SU-DHL-6 (cell line): Measurements from ENCODE around the gene GPC1.

Experiments used
- H2AFZ ChIP-seq: fragments of 200-600 bp; sonication (generic); 2 replicates; pipeline ENCODE4 v1.6.1; 2014; ENCODE audit warnings: low read depth, mild to moderate bottlenecking, moderate library complexity, mixed read lengths, antibody characterized with exemption, low read length; ENCODE audit not compliant: severe bottlenecking
- H3F3A ChIP-seq: fragments of 200-600 bp; shearing (Covaris generic); 2 replicates; pipeline ENCODE4 v1.6.0; 2016; ENCODE audit warnings: antibody characterized with exemption, mild to moderate bottlenecking; ENCODE audit not compliant: insufficient read depth
- H3K27ac ChIP-seq: fragments of 200-600 bp; sonication (generic); 2 replicates; pipeline ENCODE4 v1.5.1; 2016; ENCODE audit warnings: low read depth, mild to moderate bottlenecking, low read length, moderate library complexity, mixed read lengths
- H3K27me3 ChIP-seq: fragments of 200-600 bp; sonication (generic), shearing (Covaris generic); 2 replicates; pipeline ENCODE4 v1.6.0; 2014; ENCODE audit warnings: mild to moderate bottlenecking, low read length
- H3K36me3 ChIP-seq: fragments of 200-600 bp; sonication (generic); 2 replicates; pipeline ENCODE4 v1.6.1; 2014; ENCODE audit warnings: mild to moderate bottlenecking, low read length, mixed read lengths
- H3K4me2 ChIP-seq: fragments of 300-600, 200-600 bp; shearing (Covaris generic), sonication (generic); 2 replicates; pipeline ENCODE4 v1.6.0; 2014; ENCODE audit warnings: low read length, low read depth, mild to moderate bottlenecking; ENCODE audit not compliant: poor library complexity, severe bottlenecking
- H3K4me3 ChIP-seq: fragments of 200-600 bp; sonication (generic); 2 replicates; pipeline ENCODE4 v1.5.1; 2014; ENCODE audit warnings: antibody characterized with exemption, low read length, mild to moderate bottlenecking, mixed read lengths; ENCODE audit not compliant: insufficient read depth, poor library complexity, severe bottlenecking
- H3K79me2 ChIP-seq: fragments of 200-600 bp; sonication (generic); 2 replicates; pipeline ENCODE4 v1.6.1; 2014; ENCODE audit warnings: mild to moderate bottlenecking, low read length, moderate library complexity; ENCODE audit not compliant: insufficient read depth
- H3K9ac ChIP-seq: fragments of 200-600 bp; sonication (generic); 2 replicates; pipeline ENCODE4 v1.7.0; 2014; ENCODE audit warnings: mild to moderate bottlenecking, low read length
- H3K9me2 ChIP-seq: fragments of 200-600 bp; sonication (generic); replicated peaks from 2 replicates; pipeline ENCODE4 v1.6.1; 2014; ENCODE audit warnings: low read length; ENCODE audit not compliant: insufficient read depth
- H3K9me3 ChIP-seq: fragments of 200-600 bp; sonication (generic); 2 replicates; pipeline ENCODE4 v1.6.1; 2014; ENCODE audit warnings: low read length, mixed read lengths; ENCODE audit not compliant: insufficient read depth
- H4K20me1 ChIP-seq: fragments of 200-600 bp; sonication (generic); 2 replicates; pipeline ENCODE4 v1.6.1; 2014; ENCODE audit warnings: low read depth, mild to moderate bottlenecking, antibody characterized with exemption, low read length, moderate library complexity, mixed read lengths
- CTCF ChIP-seq: fragments of 200-600 bp; sonication (generic); IDR thresholded peaks from one replicate; pipeline ENCODE4 v1.5.1; 2017; ENCODE audit warnings: antibody characterized with exemption, mild to moderate bottlenecking, low read length, moderate library complexity; ENCODE audit not compliant: insufficient read depth, poor library complexity, severe bottlenecking
- EZH2phosphoT487 ChIP-seq: fragments of 200-600 bp; sonication (generic), shearing (Covaris generic); conservative IDR thresholded peaks from 2 replicates; pipeline ENCODE4 v1.6.1; 2018; ENCODE audit warnings: mild to moderate bottlenecking, antibody characterized with exemption, low read length, moderate library complexity, mixed read lengths

Gene GPC1

GRCh38 chr2:240429341-240429871, 6.1 kb upstream of the GPC1 start:
- H3K4me2 ChIP-seq: no peak overlapping the region
- H3K9me3 ChIP-seq: no peaks in the 10 kb centered on the region
- H2AFZ ChIP-seq: no peak overlapping the region
- no peaks in the 10 kb centered on the region for H3K79me2 ChIP-seq
- H3K4me3 ChIP-seq: no peak overlapping the region
- no peak for TF ChIP-seq CTCF
- H3K27ac ChIP-seq: no peak overlapping the region
- no peaks in the 10 kb centered on the region for H3F3A ChIP-seq
- no peak overlapping the region for H3K9ac ChIP-seq
- no peaks in the 10 kb centered on the region for H3K9me2 ChIP-seq
- H3K36me3 ChIP-seq: no peaks in the 10 kb centered on the region
- no peaks in the 10 kb centered on the region for H3K27me3 ChIP-seq
- H4K20me1 ChIP-seq: no peaks in the 10 kb centered on the region

DNA sequence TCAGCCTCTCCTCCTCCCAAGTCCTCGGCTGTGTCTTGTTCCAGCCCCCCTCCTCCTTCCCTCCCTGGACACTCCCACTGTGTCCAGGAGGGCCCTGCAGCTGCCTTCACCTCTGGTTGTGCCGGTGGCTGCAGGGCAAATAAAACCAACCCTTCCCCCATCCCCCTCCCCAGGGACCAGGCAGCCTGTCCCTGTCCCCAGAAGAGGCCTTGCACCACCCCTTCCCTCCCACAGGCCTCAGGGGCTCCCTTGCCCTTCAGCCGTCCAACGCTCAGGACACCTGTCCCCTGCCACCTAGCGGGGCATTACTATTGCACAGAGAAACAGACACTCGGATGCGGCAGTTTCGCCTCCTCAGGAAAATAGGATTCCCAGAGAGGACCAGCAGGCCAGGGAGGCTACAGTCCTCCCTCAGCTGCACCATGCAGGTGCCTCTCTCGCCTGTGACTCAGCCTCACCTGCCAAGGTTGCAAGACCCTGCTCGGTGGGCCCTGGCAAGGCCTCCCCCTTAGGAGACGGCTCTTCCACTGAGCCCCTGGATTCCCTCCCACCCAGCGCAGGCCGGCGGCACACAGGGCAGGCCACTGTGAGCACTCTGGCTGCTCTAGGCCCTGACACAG, 5.5 kb upstream of the GPC1 start:
- H3K9me3 ChIP-seq: no peaks in the 10 kb centered on the region
- H3K9ac ChIP-seq: no peak overlapping the region
- no peaks in the 10 kb centered on the region for H3K27me3 ChIP-seq
- TF ChIP-seq EZH2phosphoT487: no peak
- TF ChIP-seq CTCF: no peak
- no peaks in the 10 kb centered on the region for H3K36me3 ChIP-seq
- H3K4me3 ChIP-seq: no peak overlapping the region
- no peak overlapping the region for H3K4me2 ChIP-seq
- no peaks in the 10 kb centered on the region for H3F3A ChIP-seq
- H3K27ac ChIP-seq: no peak overlapping the region
- no peaks in the 10 kb centered on the region for H4K20me1 ChIP-seq
- no peak overlapping the region for H2AFZ ChIP-seq
- H3K9me2 ChIP-seq: no peaks in the 10 kb centered on the region
- no peaks in the 10 kb centered on the region for H3K79me2 ChIP-seq

DNA sequence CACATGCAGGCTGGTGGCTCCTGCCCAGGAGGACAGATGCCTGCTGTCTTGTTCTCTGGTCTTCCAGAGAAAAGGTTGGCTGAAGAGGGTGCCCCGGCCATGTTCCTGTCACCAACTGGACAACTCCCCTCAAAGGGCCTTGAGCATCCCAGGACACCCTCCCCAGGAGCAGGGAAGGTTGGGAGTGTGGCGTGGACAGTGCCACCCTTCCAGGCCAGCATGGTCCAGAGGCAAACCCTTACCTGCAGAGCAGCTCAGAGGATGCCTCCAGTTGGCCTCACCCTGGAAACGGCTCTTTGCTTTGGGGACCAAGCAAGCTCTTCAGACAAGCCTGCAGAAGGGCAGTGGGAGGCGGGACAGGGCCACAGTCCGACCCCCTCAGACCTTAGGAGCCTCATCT, 4.9 kb upstream of the GPC1 start:
- no peaks in the 10 kb centered on the region for H3F3A ChIP-seq
- H3K4me3 ChIP-seq: no peak overlapping the region
- H4K20me1 ChIP-seq: no peaks in the 10 kb centered on the region
- no peaks in the 10 kb centered on the region for H3K9me3 ChIP-seq
- H3K27me3 ChIP-seq: no peaks in the 10 kb centered on the region
- TF ChIP-seq EZH2phosphoT487: no peak
- no peak for TF ChIP-seq CTCF
- H3K9ac ChIP-seq: no peak overlapping the region
- no peak overlapping the region for H3K4me2 ChIP-seq
- H3K79me2 ChIP-seq: no peaks in the 10 kb centered on the region
- H2AFZ ChIP-seq: no peak overlapping the region
- H3K36me3 ChIP-seq: no peaks in the 10 kb centered on the region
- no peaks in the 10 kb centered on the region for H3K9me2 ChIP-seq
- H3K27ac ChIP-seq: no peak overlapping the region
